GM23338 (cell line): Measurements from ENCODE around the gene SELENON. TPM values are rescaled to one million over a fixed set of nuclear protein-coding genes. Genes with fewer than 3 reads are reported as not detected.

Source experiments
- ATAC-seq: fragments of 200-7000 bp; cut with Tn5 transposase; 3 replicates; pipeline ENCODE4 v1.9.1; 2020
- DNase-seq: peaks from one replicate; pipeline ENCODE4 v3.0.0-alpha.2; 2015; ENCODE audit warnings: low spot score
- H2AFZ ChIP-seq: fragments of 200-600 bp; sonication (generic); 2 replicates; pipeline ENCODE4 v1.8.0; 2016; ENCODE audit warnings: antibody characterized with exemption, mild to moderate bottlenecking, moderate library complexity
- H3F3A ChIP-seq: fragments of 200-600 bp; sonication (generic); replicated peaks from 2 replicates; pipeline ENCODE4 v1.8.0; 2017; ENCODE audit warnings: antibody characterized with exemption, mixed run types, low read depth
- H3K27ac ChIP-seq: fragments of 200-600 bp; sonication (generic); 2 replicates; pipeline ENCODE4 v1.6.1; 2016; ENCODE audit warnings: low read depth
- H3K27me3 ChIP-seq: fragments of 200-600 bp; sonication (generic); 2 replicates; pipeline ENCODE4 v1.8.0; 2016; ENCODE audit warnings: mild to moderate bottlenecking, mixed run types, moderate library complexity; ENCODE audit not compliant: insufficient read depth
- H3K36me3 ChIP-seq: fragments of 200-600 bp; sonication (generic); 2 replicates; pipeline ENCODE4 v1.8.0; 2016; ENCODE audit warnings: mild to moderate bottlenecking; ENCODE audit not compliant: insufficient read depth
- H3K4me1 ChIP-seq: fragments of 200-600 bp; sonication (generic); 2 replicates; pipeline ENCODE4 v1.8.0; 2016; ENCODE audit warnings: mild to moderate bottlenecking, moderate library complexity; ENCODE audit not compliant: insufficient read depth
- H3K4me2 ChIP-seq: fragments of 200-600 bp; sonication (generic); 2 replicates; pipeline ENCODE4 v1.7.1; 2017; ENCODE audit warnings: mixed run types
- H3K4me3 ChIP-seq: fragments of 200-600 bp; sonication (generic); 2 replicates; pipeline ENCODE4 v1.6.1; 2016; ENCODE audit warnings: mixed run types
- H3K79me2 ChIP-seq: fragments of 200-600 bp; sonication (generic); replicated peaks from 2 replicates; pipeline ENCODE4 v1.8.0; 2017; ENCODE audit warnings: mild to moderate bottlenecking; ENCODE audit not compliant: insufficient read depth
- H3K9me2 ChIP-seq: fragments of 200-600 bp; sonication (generic); 2 replicates; pipeline ENCODE4 v1.8.0; 2017; ENCODE audit not compliant: insufficient read depth
- H4K20me1 ChIP-seq: fragments of 200-600 bp; sonication (generic); replicated peaks from 2 replicates; pipeline ENCODE4 v1.8.0; 2017; ENCODE audit warnings: mild to moderate bottlenecking; ENCODE audit not compliant: insufficient read depth
- H3K27ac Mint-ChIP-seq: 2 replicates; pipeline ENCODE4 v1.8.0; 2020; ENCODE audit warnings: inconsistent platforms, mild to moderate bottlenecking, moderate library complexity, mixed read lengths
- H3K27me3 Mint-ChIP-seq: 3 replicates; pipeline ENCODE4 v1.8.0; 2022; ENCODE audit warnings: low read depth, mild to moderate bottlenecking, moderate library complexity, mixed read lengths, inconsistent platforms; ENCODE audit not compliant: insufficient read depth, poor library complexity
- H3K36me3 Mint-ChIP-seq: 3 replicates; pipeline ENCODE4 v1.8.0; 2021; ENCODE audit warnings: low read depth, mild to moderate bottlenecking, inconsistent platforms, moderate library complexity, mixed read lengths
- H3K4me1 Mint-ChIP-seq: 3 replicates; pipeline ENCODE4 v1.8.0; 2020; ENCODE audit warnings: mild to moderate bottlenecking, inconsistent platforms, mixed read lengths
- H3K4me3 Mint-ChIP-seq: 3 replicates; pipeline ENCODE4 v1.8.0; 2021; ENCODE audit warnings: moderate library complexity, mild to moderate bottlenecking, inconsistent platforms, mixed read lengths
- H3K9me3 Mint-ChIP-seq: 3 replicates; pipeline ENCODE4 v1.8.0; 2020; ENCODE audit warnings: moderate library complexity, mild to moderate bottlenecking, inconsistent platforms, mixed read lengths
- CREB1 ChIP-seq: fragments of 250-450 bp; sonication (Bioruptor Pico); IDR thresholded peaks from 2 replicates; pipeline ENCODE4 v1.5.0; 2020; ENCODE audit warnings: low read depth, mild to moderate bottlenecking, moderate library complexity
- EZH2phosphoT487 ChIP-seq: fragments of 200-600 bp; sonication (generic); IDR thresholded peaks from one replicate; pipeline ENCODE4 v1.8.1; 2018; ENCODE audit warnings: antibody characterized with exemption; ENCODE audit not compliant: unreplicated experiment
- NANOG ChIP-seq: IDR thresholded peaks from 2 replicates; pipeline ENCODE4 v1.6.1; 2016; ENCODE audit warnings: antibody characterized with exemption, borderline replicate concordance
- ZNF331 ChIP-seq: fragments of 250-450 bp; sonication (Bioruptor Pico); IDR thresholded peaks from 2 replicates; pipeline ENCODE4 v1.5.0; 2020; ENCODE audit warnings: low read depth, mild to moderate bottlenecking, moderate library complexity
- polyA plus RNA-seq: library from polyadenylated mRNA; unstranded; fragments of >200 nt; fragmentation: Nextera tagmentation; extraction: Ambion mirVana; gene quantifications from 2 replicates; pipeline ENCODE4 v1.2.1, GENCODE V29; 2016
- total RNA-seq: library from RNA; depleted of rRNA; stranded (reverse); fragments of >200 nt; shearing (Covaris generic); gene quantifications from 2 replicates; pipeline ENCODE4 v1.2.3, GENCODE V29; 2014
- TF ChIP-seq, protein P1 (sequence below): IDR thresholded peaks from 2 replicates; pipeline ENCODE4 v1.6.1; 2016; ENCODE audit warnings: antibody characterized with exemption
- TF ChIP-seq, protein P2 (sequence below), 2 experiments: fragments of 200-600 bp in 1 of 2; sonication (generic) in 1 of 2; conservative IDR thresholded peaks; 2 replicates each; pipeline versions ENCODE4 v1.5.1 to v1.6.1; 2016 to 2017; ENCODE audit warnings: antibody characterized with exemption in 2 of 2, low read depth in 2 of 2, mild to moderate bottlenecking in 2 of 2, moderate library complexity in 1 of 2

Gene SELENON
- total and polyA plus RNA-seq, 2 experiments from 2014 or later, result 17.9 to 93.2 TPM

DNA sequence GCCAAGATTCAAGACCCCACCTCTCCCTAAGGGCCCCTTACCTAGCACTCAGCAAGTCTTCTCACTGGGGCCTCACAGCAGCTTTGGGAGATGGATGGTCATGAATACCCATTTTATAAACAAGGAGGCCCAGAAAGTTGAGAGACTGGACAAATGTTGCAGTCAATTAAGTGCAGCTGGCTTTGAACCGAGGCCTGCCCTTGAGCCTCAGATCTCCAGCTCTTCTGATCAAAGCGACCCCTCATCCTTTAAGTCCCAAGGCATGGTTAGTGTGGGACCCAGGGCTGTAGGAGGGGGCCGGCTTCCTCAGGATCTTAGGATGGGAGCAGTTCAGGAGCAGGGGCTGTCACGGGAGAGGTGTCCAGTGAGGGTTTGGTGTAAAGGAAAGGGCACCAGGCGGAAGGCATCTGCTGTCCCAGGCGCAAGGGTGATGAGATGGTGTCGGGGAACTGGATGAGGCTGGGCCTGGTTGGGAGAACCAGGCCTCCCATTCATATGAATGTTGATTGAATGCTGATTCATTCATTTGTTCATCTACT lies 14.6 kb downstream of the SELENON start:
- no peaks in the 10 kb centered on the region for H3K9me3 Mint-ChIP-seq
- H3K27me3 Mint-ChIP-seq, result peaks cover 24% of the 10 kb centered on the region
- DNase-seq (no peak), ATAC-seq (no peak)
- H3K27ac Mint-ChIP-seq, result no peak overlapping the region
- H2AFZ ChIP-seq, result no peak overlapping the region
- H3K79me2 ChIP-seq, result no peaks in the 10 kb centered on the region
- TF ChIP-seq, protein P1, sequence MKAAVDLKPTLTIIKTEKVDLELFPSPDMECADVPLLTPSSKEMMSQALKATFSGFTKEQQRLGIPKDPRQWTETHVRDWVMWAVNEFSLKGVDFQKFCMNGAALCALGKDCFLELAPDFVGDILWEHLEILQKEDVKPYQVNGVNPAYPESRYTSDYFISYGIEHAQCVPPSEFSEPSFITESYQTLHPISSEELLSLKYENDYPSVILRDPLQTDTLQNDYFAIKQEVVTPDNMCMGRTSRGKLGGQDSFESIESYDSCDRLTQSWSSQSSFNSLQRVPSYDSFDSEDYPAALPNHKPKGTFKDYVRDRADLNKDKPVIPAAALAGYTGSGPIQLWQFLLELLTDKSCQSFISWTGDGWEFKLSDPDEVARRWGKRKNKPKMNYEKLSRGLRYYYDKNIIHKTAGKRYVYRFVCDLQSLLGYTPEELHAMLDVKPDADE, result no peak
- no peak for TF ChIP-seq ZNF331 (CRISPR knock-in tag)
- TF ChIP-seq EZH2phosphoT487, result no peak
- TF ChIP-seq, protein P2, sequence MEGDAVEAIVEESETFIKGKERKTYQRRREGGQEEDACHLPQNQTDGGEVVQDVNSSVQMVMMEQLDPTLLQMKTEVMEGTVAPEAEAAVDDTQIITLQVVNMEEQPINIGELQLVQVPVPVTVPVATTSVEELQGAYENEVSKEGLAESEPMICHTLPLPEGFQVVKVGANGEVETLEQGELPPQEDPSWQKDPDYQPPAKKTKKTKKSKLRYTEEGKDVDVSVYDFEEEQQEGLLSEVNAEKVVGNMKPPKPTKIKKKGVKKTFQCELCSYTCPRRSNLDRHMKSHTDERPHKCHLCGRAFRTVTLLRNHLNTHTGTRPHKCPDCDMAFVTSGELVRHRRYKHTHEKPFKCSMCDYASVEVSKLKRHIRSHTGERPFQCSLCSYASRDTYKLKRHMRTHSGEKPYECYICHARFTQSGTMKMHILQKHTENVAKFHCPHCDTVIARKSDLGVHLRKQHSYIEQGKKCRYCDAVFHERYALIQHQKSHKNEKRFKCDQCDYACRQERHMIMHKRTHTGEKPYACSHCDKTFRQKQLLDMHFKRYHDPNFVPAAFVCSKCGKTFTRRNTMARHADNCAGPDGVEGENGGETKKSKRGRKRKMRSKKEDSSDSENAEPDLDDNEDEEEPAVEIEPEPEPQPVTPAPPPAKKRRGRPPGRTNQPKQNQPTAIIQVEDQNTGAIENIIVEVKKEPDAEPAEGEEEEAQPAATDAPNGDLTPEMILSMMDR (conservative IDR thresholded peaks at IDR 0.05; ENCODE audit: low read depth in 2 of 2), result no peak
- TF ChIP-seq NANOG, result no peak
- H3K36me3 Mint-ChIP-seq, result peaks cover 11% of the 10 kb centered on the region; the same call in 2 of the 3 replicates
- H3K9me2 ChIP-seq, result no peaks in the 10 kb centered on the region
- H3K4me3 ChIP-seq, result no peak overlapping the region
- no peaks in the 10 kb centered on the region for H3K36me3 ChIP-seq
- H3K4me3 Mint-ChIP-seq, result no peak overlapping the region
- no peaks in the 10 kb centered on the region for H4K20me1 ChIP-seq
- no peak overlapping the region for H3K4me2 ChIP-seq
- H3K4me1 Mint-ChIP-seq, result peaks cover 19% of the 10 kb centered on the region
- peaks cover 17% of the 10 kb centered on the region for H3K4me1 ChIP-seq
- H3K27ac ChIP-seq, result no peak overlapping the region
- no peaks in the 10 kb centered on the region for H3K27me3 ChIP-seq
- H3F3A ChIP-seq, result peaks cover 2% of the 10 kb centered on the region; the same call in 1 of the 2 replicates

DNA sequence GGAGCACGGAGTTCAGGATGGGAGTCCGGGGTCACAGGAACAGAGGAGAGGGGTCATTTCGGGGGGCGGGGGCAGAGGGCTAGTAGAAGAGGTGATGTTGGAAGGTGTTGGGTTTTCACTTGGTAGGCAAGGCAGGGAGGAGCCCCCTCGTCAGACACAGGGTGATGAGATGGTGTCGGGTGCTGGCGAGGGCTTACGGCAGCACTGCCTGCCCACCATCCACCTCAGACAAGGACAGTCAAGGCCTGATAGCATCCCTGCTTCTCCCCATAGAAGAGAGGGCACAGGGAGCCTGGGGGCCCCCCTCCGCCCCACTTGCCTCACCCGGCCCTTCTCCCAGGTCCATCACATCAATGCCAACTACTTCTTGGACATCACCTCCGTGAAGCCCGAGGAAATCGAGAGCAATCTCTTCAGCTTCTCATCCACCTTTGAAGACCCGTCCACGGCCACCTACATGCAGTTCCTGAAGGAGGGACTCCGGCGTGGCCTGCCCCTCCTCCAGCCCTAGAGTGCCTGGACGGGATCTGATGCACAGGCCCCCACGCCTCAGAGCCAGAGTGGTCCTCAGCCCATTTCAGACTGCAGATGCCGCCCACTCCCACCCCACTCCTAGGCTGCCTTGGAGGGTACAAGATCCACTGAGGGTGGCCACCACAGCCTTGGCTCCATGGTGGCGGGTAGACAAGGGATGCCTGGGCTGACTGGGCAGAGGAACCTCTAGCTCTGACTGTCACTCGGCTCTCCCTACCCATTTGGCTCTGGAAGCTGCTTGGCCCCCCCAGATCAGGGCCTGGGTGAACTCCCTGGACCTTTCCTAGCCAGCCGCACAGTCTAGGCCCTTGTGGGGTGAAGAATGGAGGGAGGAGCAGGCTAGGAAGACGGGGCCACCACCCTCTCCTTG lies 15.5 kb downstream of the SELENON start:
- ATAC-seq (no peak), DNase-seq (no peak)
- Histone ChIP-seq H3K4me1 (peaks cover 17% of the 10 kb centered on the region), H3K9me2 (no peaks in the 10 kb centered on the region), H2AFZ (no peak overlapping the region), H3F3A (peaks cover 8% of the 10 kb centered on the region), H3K79me2 (no peaks in the 10 kb centered on the region), H3K36me3 (no peaks in the 10 kb centered on the region), H3K4me2 (no peak overlapping the region), H3K4me3 (no peak overlapping the region), H3K27me3 (no peaks in the 10 kb centered on the region), H3K27ac (no peak overlapping the region), H4K20me1 (no peaks in the 10 kb centered on the region)
- H3K4me3 Mint-ChIP-seq, result no peak overlapping the region; the same call in 2 of the 3 replicates
- peaks cover 11% of the 10 kb centered on the region; the same call in 2 of the 3 replicates for H3K36me3 Mint-ChIP-seq
- peaks cover 25% of the 10 kb centered on the region for H3K27me3 Mint-ChIP-seq
- H3K4me1 Mint-ChIP-seq, result peaks cover 19% of the 10 kb centered on the region
- H3K27ac Mint-ChIP-seq, result no peak overlapping the region
- TF ChIP-seq, protein P1, result no peak
- TF ChIP-seq EZH2phosphoT487 (no peak), ZNF331 (CRISPR knock-in tag) (no peak), CREB1 (CRISPR knock-in tag) (no peak)
- H3K9me3 Mint-ChIP-seq, result no peaks in the 10 kb centered on the region
